Measurements from ENCODE around the gene FBXO36.

GRCh38 chr2:229903037-229903436 lies 19.3 kb upstream of the FBXO36 start:
- TF ChIP-seq CTCF (IDR thresholded peaks at IDR 0.05): no peak
- no peak for TF ChIP-seq POLR2A (IDR thresholded peaks at IDR 0.05)
